GM21528 (cell line): ENCODE data around the gene IGSF11.
"Not testable (repeated sequence)": the region's sequence is repeated elsewhere in the genome, so short reads cannot be mapped to it uniquely, and the experiment has no call there.

ENCODE experiments used
- ATAC-seq: cut with Tn5 transposase; IDR thresholded peaks from one replicate; pipeline ENCODE4 v1.9.1; 2021; ENCODE audit warnings: mild to moderate bottlenecking, moderate library complexity; ENCODE audit not compliant: unreplicated experiment, low FRiP score

IGSF11 gene, protein sequence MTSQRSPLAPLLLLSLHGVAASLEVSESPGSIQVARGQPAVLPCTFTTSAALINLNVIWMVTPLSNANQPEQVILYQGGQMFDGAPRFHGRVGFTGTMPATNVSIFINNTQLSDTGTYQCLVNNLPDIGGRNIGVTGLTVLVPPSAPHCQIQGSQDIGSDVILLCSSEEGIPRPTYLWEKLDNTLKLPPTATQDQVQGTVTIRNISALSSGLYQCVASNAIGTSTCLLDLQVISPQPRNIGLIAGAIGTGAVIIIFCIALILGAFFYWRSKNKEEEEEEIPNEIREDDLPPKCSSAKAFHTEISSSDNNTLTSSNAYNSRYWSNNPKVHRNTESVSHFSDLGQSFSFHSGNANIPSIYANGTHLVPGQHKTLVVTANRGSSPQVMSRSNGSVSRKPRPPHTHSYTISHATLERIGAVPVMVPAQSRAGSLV

DNA sequence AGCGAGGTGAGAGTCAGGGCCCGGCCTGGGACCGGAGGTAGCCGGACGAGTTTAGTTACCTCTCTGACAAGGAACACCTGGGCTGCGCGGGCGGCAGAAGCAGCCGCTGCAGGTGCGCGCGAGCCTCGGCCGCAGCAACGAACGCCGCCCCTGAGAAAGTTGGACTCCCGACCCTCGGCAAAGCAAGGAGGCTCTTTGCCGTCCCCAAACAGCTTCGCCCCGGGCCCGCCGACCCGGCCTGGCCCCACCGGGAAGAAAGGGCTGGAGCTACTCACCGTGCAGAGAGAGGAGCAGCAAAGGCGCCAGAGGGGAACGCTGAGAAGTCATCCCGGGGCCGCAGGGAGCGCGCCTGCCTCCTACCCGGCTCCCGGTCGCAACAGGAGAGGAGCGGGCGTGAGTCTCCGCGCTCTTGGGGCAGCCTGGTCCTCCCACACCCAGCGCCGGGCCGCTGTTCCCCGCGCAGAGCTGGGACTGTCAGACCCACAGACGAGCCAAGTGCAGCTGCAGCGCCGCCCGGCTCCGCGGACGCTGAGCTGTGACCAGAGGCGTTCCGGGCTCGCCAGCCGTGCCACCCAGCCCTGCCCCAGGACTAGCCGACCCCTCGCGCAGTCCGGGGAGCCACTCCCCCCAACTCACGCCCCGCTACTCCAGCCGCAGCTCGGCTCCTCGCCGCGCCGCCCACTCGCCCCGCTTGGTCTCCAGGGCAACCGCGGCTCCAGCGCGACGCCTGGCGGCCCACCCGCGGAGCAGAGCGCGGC is at the start of gene IGSF11:
Gene IGSF11 (minus strand): TSS at position 591 of the 758 bp plus-strand sequence. CDS start 264 bp downstream, at position 327.
- ATAC-seq, result peak; percentile 97

DNA sequence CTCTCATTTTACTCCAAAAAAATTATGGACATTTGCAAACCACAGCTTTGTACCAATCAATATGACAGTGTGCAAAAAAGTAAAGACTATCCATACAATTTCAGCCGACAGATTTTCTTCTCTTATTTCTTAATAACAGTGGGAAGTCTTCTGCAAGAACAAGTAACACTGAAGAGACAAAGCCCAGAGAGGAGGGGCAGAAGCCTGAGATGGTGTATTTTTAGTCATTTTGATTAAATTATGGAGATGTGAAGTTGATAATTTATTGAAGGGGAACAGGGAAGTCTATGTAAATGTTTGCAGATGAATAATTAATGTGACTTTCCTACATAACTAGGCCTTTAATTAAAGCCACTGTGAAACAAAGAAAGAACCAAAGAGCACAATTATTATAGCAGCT is 45.7 kb upstream of the IGSF11 start:
- no peak for ATAC-seq

DNA sequence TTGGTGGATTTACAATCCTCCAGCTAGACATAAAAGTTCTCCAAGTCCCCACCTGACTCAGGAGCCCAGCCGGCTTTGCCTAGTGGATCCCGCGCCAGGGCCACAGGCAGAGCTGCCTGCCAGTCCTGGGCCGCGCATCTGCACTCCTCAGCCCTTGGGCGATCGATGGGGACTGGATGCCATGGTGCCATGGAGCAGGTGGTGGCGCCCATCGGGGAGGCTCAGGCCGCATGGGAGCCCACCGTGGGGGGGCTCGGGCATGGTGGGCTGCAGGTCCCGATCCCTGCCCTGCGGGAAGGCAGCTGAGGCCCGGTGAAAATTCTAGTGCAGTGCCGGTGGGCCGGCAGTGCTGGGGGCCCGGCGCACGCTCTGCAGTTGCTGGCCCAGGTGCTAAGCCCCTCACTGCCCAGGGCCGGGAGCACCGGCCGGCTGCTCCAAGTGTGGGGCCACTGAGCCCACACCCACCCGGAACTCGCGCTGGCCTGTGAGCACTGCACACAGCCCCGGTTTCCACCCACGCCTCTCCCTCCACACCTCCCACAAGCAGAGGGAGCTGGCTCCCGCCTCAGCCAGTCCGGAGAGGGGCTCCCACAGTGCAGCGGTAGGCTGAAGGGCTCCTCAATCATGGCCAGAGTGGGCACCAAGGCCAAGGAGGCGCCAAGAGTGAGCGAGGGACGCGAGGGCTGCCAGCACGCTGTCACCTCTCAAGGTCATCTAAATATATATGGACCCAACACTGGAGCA is 38.8 kb upstream of the IGSF11 start:
- no peak for ATAC-seq

DNA sequence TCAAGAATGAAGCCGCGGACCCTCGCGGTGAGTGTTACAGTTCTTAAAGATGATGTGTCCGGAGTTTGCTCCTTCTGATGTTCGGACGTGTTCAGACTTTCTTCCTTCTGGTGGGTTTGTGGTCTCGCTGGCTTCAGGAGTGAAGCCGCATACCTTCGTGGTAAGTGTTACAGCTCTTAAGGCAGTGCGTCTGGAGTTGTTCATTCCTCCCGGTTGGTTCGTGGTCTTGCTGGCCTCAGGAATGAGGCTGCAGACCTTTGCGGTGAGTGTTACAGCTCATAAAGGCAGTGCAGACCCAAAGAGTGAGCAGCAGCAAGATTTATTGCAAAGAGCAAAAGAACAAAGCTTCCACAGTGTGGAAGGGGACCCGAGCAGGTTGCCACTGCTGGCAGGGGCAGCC is 37.8 kb upstream of the IGSF11 start:
- ATAC-seq, result not testable (repeated sequence)

DNA sequence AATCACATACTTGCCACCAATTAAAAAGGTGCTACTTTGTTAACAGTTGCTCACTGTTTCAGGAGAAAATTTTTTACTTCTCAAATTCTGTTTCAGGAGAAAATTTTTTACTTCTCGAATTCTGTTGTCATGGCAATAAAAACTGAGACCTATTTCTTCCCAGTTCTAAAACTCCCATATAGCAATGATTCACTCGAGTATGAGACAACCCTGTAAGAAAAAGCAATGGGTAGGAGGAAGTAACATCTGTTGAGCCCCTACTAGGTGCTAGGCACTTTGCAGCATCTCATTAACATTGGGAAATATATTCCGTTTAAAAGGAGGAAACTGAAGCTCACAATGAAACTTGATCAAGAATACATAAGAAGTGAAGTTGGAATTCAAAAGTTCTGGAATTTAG is 35.1 kb upstream of the IGSF11 start:
- no peak for ATAC-seq

DNA sequence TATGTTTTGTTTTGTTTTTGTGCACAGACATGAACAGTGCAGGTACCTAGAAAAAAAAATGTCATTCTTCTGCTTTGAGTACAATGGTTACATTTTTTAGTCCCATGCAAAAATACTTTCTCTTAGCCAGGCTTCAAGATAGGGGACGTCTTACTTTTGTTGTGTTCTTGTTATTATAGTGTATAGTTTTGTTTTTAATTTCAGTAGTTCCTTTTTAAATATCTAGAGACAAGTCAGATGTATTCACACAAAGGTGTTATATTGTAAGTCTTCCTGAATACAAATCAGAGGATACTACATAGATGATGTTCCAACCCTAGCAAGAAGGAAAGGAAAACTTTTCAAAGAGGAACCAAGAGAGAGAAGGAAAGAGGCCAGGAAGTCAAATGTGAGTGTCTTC is 28.8 kb upstream of the IGSF11 start:
- ATAC-seq, result no peak

DNA sequence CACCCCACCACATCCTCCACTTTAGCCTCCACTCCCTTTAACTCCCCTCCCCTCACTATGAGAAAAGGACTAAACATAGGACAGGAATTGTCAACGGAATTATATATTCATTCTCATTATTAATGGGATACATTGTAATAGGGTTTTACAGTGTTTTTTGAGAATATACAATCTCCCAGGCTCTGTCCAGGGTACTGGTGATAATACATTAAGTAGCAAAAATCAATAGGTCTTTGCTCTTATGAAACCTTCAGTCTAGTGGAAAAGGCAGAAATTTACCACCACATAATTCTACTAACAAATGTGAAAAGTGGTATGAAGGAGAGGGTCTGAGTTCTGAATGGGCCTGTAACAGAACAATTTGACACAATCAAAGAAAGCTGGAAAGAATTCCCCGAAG is 28.2 kb upstream of the IGSF11 start:
- no peak for ATAC-seq

DNA sequence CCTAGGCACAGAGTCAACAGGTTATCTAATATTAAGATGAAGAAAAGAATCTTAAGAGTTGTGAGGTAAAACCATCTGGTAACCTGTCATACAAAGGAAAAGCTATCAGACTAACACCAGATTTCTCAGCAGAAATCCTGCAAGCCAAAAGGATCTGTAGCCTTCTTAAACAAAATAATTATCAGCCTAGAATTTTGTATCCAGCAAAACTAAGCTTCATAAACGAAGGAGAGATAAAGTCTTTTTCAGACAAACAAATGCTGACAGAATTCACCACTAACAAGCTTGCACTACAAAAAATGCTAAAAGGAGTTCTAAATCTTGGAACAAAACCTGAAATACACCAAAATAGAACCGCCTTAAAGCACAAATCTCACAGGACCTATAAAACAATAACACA is 9.9 kb upstream of the IGSF11 start:
- ATAC-seq, result no peak

DNA sequence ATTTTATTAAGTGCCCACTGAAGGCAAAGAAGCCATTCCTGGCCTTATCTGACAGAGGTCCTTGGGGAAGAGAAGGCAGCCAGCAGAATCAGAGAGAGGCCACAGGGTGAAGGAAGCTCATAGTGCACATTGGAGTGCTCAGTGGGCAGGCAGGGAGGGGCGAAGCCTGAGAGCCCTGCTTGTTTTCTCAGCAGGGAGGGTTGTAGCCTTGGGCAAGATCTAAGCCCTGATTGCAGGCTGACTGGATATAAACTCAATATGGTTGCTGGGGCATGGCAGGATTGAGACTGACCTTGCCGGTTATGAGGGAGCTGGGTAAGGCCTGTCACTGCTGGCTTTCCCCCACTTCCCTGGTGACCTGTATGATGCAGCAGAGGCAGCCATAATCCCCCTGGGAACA is 7.5 kb upstream of the IGSF11 start:
- no peak for ATAC-seq

DNA sequence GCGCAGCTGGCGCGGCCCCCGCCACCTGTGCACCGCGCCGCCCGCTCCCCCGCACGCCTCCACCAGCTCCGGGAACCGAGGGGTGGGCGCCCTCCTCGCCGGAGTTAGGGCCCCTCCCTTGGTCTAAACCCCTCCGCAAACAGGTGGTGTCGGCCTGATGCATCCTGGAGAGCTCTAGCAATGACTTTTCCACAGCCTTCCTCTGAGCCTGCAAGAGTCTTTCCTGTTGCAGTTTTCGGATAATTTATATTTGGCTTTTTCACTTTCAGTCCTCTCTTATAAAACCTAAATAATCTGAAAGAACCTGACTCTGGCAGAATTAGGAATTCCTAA is 334 bp upstream of the IGSF11 start:
- no peak for ATAC-seq

DNA sequence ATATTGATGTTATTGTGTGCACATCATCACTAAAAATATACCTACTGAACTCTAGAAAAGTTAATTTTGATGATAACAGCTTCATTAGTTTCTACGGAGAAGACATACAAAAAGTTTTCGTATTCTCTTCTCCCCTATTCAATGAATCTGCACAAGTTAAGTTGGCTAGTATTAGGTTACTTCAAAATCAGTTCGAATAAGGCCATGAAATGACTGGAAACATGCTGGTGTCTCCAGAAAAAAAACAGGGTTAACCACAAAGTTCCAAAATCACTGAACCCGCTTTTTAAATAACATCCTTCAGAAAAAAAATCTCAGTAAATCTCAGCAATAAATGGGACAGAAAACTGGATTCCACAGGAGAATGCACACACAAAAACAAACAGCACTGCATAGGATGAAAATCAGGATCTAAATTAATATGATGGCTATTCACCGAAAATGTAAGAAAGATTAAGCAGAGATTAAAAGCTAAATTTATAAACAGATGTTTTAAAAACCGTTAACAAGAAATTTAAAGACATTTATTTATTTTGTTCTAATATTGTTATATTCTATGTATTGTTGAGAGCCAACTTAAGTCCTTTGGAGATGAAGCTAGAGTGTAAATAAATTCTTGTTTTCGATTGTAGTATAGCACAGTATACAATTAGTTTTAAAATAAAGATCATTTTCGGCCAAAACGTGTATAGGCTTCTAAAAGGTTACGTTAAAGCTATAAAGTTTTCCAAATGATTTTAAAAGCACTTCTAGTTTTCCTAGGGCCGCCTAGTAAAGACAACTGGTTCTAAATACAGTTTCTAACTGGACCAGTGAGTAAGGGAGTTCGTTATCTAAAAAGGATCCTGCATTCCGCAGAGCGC is 1.0 kb downstream of the IGSF11 start:
- no peak for ATAC-seq

DNA sequence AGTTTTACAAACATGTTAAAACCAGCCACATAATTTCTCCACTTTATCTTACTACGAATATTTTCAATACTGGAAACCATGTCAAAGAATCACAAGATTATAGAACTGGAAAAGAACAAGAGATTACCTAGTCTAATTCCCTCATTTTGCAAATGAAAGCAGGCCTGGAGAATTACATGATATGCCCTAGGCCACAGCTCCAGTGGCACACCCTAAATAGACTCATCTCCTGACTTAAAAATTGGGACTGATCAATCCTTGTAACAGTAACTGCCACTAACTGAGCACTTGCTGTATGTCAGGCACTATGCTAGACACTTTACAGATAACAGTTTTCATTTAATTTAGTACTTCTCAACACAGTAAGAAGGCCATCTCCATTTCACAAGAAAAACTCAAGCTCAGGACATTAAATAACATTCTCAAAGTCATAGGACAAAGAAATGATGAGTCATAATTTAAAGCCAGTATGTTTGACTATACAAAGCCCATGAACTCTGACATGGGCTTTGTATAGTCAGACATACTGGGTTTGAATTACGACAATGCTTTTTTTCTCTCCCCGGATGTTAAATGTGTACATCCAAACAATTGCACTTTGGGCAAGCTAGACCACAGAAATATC is 9.4 kb downstream of the IGSF11 start:
- no peak for ATAC-seq

DNA sequence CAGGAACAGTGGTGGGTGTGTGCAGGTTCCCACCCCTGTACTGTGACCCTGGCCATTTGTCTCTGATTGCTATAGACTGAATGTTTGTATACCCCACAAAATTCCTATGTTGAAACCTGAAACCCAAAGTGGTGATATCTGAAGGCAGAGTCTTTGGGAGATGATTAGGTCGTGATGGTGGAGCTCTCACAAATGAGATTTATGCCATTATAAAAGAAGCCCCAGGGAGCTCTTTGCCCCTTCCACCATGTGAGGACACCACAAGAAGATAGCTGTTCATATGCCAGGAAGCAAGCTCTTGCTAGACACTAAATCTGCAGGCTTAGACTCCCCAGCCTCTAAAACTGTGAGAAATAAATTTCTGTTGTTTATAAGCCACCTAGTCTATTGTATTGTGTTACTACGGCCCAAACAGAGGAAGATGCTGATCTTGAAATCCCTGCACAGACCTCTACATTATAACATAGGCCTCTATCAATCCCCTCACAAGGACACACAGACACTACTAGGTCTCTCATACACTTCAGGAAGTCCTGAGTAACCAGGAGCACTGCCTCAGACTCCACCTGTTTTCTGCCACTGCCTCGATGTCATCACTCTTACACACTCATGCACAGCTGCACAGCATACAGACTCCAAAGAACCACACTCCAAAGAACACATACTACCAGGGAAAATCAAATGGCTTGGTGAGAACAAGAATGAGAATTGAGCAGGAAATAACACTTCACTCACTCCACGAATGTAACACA is 14.7 kb downstream of the IGSF11 start:
- ATAC-seq, result no peak

DNA sequence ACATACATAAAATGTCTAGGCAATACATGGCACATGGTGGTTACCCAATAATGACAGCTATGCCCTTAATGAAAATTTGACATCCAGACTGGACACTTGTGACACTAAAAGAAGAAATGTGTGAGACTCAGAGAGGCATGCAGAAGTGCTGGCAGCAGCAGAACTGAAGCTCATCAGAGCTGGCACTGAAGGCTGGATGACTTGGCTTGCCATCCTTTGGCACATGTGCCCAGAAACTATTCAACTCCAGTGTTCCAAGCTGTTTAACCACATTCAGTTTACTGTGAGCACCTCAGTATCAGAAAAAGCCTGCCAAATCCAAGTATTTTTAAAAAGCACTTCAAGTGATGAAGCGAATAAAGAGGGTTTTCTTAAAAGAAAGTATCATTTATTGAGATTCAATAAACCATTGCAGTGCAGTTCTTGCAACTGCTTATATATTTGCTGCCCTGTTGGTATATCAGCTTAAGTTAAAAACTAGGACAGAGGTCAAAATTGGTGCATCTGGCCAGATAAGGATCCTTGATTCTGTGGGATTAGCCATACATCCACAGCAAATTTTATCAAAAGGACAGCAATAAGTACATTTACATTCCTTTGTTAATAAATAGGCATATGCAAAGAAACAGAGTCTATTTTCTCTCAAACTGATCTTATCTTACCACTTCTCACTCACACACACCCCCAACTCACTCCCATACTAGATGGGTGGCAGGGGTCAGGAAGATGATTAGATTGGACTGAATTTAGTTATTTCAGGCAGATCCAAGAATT is 15.8 kb downstream of the IGSF11 start:
- no peak for ATAC-seq

DNA sequence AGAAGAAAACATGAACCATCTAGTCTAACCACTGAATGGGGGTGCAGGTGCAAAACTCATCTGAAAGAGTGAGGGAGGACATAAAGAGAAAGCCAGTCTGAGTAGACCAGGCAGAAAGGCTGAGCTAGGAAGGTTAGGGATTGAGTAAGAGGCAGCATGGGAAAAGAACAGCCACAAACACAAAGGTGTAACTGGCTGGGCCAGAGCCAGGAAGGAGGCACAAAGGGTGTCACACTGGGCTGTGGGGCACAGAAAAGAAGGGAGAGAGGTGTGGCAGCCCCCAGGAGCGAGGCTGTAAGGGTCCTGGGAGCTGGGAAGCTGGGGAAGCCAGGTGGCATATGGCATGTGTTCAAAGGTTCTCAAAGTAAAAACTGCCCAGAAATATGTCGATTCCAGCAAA is 18.7 kb downstream of the IGSF11 start:
- ATAC-seq, result no peak

DNA sequence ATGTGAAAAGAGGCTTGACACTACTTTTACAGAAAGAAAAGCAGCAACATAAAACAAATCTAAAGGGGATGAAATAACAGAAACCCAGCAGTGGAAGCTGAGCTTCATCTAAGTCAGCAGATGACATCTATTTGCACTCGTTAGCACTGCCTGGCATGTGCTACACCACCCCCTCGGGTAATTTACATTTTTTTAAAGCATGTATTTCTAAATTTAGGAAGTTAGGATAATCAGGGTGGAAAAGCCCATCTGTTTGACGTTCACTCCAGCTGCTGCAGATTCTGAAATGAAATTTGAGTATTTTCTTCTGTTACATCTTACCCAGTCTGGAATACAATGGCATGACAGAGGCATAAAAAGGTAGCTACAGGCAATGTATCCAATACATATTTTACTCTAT is 20.7 kb downstream of the IGSF11 start:
- ATAC-seq, result no peak

DNA sequence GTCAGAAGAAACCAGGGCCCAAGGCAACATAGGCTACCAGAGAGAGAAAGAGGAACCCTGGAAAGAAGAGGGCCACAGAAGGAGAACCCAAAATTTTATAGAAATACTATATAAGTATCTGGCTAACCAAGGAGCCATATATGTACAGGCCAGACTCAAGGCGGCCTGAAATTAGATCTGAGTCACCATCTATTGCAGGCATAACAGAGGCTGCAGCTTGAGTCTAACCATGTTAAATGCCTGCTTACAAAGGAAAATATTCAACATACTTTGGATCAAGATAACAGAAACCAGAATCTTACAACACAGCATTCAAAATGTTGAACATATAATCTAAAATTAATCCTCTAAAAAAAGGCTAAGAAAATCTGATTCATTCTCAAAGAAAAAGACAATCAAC is 23.1 kb downstream of the IGSF11 start:
- no peak for ATAC-seq

DNA sequence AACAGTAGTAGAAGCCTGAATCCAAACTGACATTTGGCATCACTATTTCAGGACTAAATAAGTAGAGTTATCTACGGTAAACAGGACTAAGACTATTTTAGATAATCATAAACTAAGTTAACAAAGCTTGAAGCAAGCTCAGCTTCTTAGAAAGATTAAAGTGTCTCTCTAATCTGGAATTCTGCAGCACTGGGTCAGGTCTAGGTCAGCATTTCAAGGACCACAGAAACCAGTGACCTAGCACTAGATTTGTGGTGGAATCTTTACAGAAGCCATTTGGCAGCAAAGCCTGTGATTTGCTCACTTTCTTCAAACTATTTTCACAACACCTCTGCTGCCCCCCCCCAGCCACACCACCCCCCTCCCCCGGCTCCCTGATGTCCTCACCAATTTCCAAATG is 37.5 kb downstream of the IGSF11 start:
- ATAC-seq, result no peak

DNA sequence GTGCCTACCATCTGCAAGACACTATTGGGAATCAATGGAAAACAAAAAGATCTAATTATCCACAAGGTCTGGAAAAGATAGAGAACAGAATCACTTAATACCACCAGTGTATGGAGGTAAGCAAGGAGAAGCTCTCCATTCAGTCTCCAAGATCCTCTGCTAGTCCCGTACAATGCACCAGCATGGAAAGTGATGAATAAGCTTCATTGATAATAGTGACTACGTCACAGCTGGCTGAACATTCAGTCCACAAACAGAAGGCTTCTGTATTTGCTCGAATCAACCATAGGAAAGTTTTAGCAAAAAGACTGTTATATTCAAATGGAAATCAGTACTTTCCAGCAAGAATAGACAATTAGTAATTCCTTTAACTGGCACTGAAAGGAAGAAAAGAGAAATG is 42.9 kb downstream of the IGSF11 start:
- ATAC-seq, result no peak
